Epithelial cell of prostate (primary cell): ENCODE results near the gene CUL2.
"Not testable (repeated sequence)": the region's sequence is repeated elsewhere in the genome, so short reads cannot be mapped to it uniquely, and the experiment has no call there.

Source experiments
- DNase-seq: peaks from one replicate; pipeline ENCODE4 v3.0.0-alpha.2; 2011; ENCODE audit warnings: low read depth, low spot score
- H3K27ac ChIP-seq: fragments of 450-650 bp; 2 replicates; pipeline ENCODE4 v1.5.1; 2017; ENCODE audit warnings: mild to moderate bottlenecking

Gene CUL2

GRCh38 chr10:35083242-35083641 lies 6.9 kb downstream of the CUL2 start:
- no peak overlapping the region for H3K27ac ChIP-seq
- no peak for DNase-seq

- not testable (repeated sequence) for DNase-seq
- H3K27ac ChIP-seq: peak overlapping the region; percentile 67
These were observed 9.9 kb downstream of the CUL2 start for GRCh38 chr10:35080261-35080660.

- peak overlapping the region; percentile 67 for H3K27ac ChIP-seq
- DNase-seq: no peak
These were observed 10.4 kb downstream of the CUL2 start for GRCh38 chr10:35079763-35080162.

GRCh38 chr10:35079265-35079664 lies 10.9 kb downstream of the CUL2 start:
- no peak for DNase-seq
- H3K27ac ChIP-seq: peak overlapping the region; percentile 67

- no peak for DNase-seq
- H3K27ac ChIP-seq: no peak overlapping the region
These were observed 14.9 kb downstream of the CUL2 start for GRCh38 chr10:35075228-35075627.

- H3K27ac ChIP-seq: peak overlapping the region; percentile 11
- no peak for DNase-seq
These were observed 15.9 kb downstream of the CUL2 start for GRCh38 chr10:35074266-35074665.

- no peak for DNase-seq
These were observed 19.6 kb downstream of the CUL2 start for GRCh38 chr10:35070521-35070920.

GRCh38 chr10:35063837-35064454 lies 26.2 kb downstream of the CUL2 start:
- H3K27ac ChIP-seq: no peak overlapping the region
- DNase-seq: no peak

More at GRCh38 chr10:35070521-35070920, 19.6 kb downstream of the CUL2 start:
- H3K27ac ChIP-seq: no peak overlapping the region

GRCh38 chr10:35059481-35059880 lies 30.7 kb downstream of the CUL2 start:
- DNase-seq: no peak

GRCh38 chr10:35058686-35059085 lies 31.5 kb downstream of the CUL2 start:
- DNase-seq: no peak
- H3K27ac ChIP-seq: peak overlapping the region; percentile 53

More at GRCh38 chr10:35059481-35059880, 30.7 kb downstream of the CUL2 start:
- H3K27ac ChIP-seq: no peak overlapping the region

- peak overlapping the region; percentile 53 for H3K27ac ChIP-seq
- no peak for DNase-seq
These were observed 32.0 kb downstream of the CUL2 start for GRCh38 chr10:35058134-35058533.

- DNase-seq: no peak
- H3K27ac ChIP-seq: no peak overlapping the region
These were observed 33.5 kb downstream of the CUL2 start for GRCh38 chr10:35056686-35057085.

GRCh38 chr10:35056133-35056532 lies 34.0 kb downstream of the CUL2 start:
- no peak overlapping the region for H3K27ac ChIP-seq

GRCh38 chr10:35050568-35050967 lies 39.6 kb downstream of the CUL2 start:
- no peak for DNase-seq
- no peak overlapping the region for H3K27ac ChIP-seq

More at GRCh38 chr10:35056133-35056532, 34.0 kb downstream of the CUL2 start:
- no peak for DNase-seq

- no peak overlapping the region for H3K27ac ChIP-seq
- DNase-seq: no peak
These were observed 44.1 kb downstream of the CUL2 start for GRCh38 chr10:35046074-35046473.

GRCh38 chr10:35045275-35045674 lies 44.9 kb downstream of the CUL2 start:
- DNase-seq, H3K27ac ChIP-seq: not testable (repeated sequence)

- DNase-seq: no peak
- H3K27ac ChIP-seq: no peak overlapping the region
These were observed 46.3 kb downstream of the CUL2 start for GRCh38 chr10:35043796-35044344.

- H3K27ac ChIP-seq: peak overlapping the region; percentile 77
- no peak for DNase-seq
These were observed 47.4 kb downstream of the CUL2 start for GRCh38 chr10:35042783-35043182.

GRCh38 chr10:35041502-35041879 lies 48.6 kb downstream of the CUL2 start:
- DNase-seq: no peak
- H3K27ac ChIP-seq: peak overlapping the region; percentile 77

- DNase-seq: no peak
- peak overlapping the region; percentile 77 for H3K27ac ChIP-seq
These were observed 49.2 kb downstream of the CUL2 start for GRCh38 chr10:35040760-35041501.

GRCh38 chr10:35037104-35037503 lies 53.0 kb downstream of the CUL2 start:
- DNase-seq: no peak

More at GRCh38 chr10:35037104-35037503, 53.0 kb downstream of the CUL2 start:
- no peak overlapping the region for H3K27ac ChIP-seq
